ENCODE measurements around the gene ANXA5. TPM values are rescaled to one million over a fixed set of nuclear protein-coding genes. Genes with fewer than 3 reads are reported as not detected.
"Not testable (repeated sequence)": the region's sequence is repeated elsewhere in the genome, so short reads cannot be mapped to it uniquely, and the experiment has no call there.

Gene ANXA5
- total and polyA plus RNA-seq, 4 experiments from 2014 or later = 70.7 to 316 (median 139) TPM

GRCh38 chr4:121674191-121674590 is 22.6 kb downstream of the ANXA5 start:
- Histone ChIP-seq H3K27me3 (ENCODE audit: insufficient read depth, low read length) (no peaks in the 10 kb centered on the region), H3K4me1 (ENCODE audit: insufficient read depth, low read length) (no peaks in the 10 kb centered on the region), H3K9me3 (ENCODE audit: control insufficient read depth in 1 of 2, low read length in 2 of 2) (no peaks in the 10 kb centered on the region), H3K27ac (ENCODE audit: low read depth, low read length) (no peak overlapping the region), H3K36me3 (ENCODE audit: insufficient read depth, low read length) (peaks cover 44% of the 10 kb centered on the region), H3K4me3 (ENCODE audit: low read length in 2 of 2) (no peak overlapping the region)
- Mint-ChIP-seq H3K27me3 (no peaks in the 10 kb centered on the region), H3K9me3 (no peaks in the 10 kb centered on the region), H3K4me3 (no peak overlapping the region), H3K36me3 (peaks cover 48 to 74% of the 10 kb centered on the region in 2 donors), H3K27ac (no peak overlapping the region), H3K4me1 (peaks cover 0 to under 1% (median 0%) of the 10 kb centered on the region in 4 donors)
- POLR2A ChIA-PET (ENCODE audit: partially characterized antibody) = no interaction called here
- no peak for DNase-seq
- intact Hi-C loops (cut with micrococcal nuclease) = no loop called here
- CTCF ChIA-PET (ENCODE audit: partially characterized antibody) = no interaction called here

- Histone ChIP-seq H3K36me3 (ENCODE audit: insufficient read depth, low read length) (peaks cover 39% of the 10 kb centered on the region), H3K4me1 (ENCODE audit: insufficient read depth, low read length) (no peaks in the 10 kb centered on the region), H3K4me3 (ENCODE audit: low read length in 2 of 2) (no peak overlapping the region), H3K9me3 (ENCODE audit: control insufficient read depth in 1 of 2, low read length in 2 of 2) (no peaks in the 10 kb centered on the region), H3K27ac (ENCODE audit: low read depth, low read length) (no peak overlapping the region), H3K27me3 (ENCODE audit: insufficient read depth, low read length) (no peaks in the 10 kb centered on the region)
- Mint-ChIP-seq H3K4me3 (no peak overlapping the region), H3K36me3 (peaks cover 59 to 64% of the 10 kb centered on the region in 2 donors), H3K9me3 (no peaks in the 10 kb centered on the region), H3K4me1 (no peaks in the 10 kb centered on the region), H3K27ac (peak overlapping the region in 1 of 7 donors; percentile 20), H3K27me3 (no peaks in the 10 kb centered on the region)
- no peak for DNase-seq
- intact Hi-C loops (cut with micrococcal nuclease) = no loop called here
- POLR2A ChIA-PET (ENCODE audit: partially characterized antibody) = no interaction called here
- CTCF ChIA-PET (ENCODE audit: partially characterized antibody) = no interaction called here
Measured at GRCh38 chr4:121669163-121669550, 27.6 kb downstream of the ANXA5 start.

- intact Hi-C loops (cut with micrococcal nuclease) = no loop called here
- H3K4me1 Mint-ChIP-seq = no peaks in the 10 kb centered on the region
- CTCF ChIA-PET (ENCODE audit: partially characterized antibody) = no interaction called here
- H3K36me3 Mint-ChIP-seq = peaks cover 59 to 70% of the 10 kb centered on the region in 2 donors
- Histone ChIP-seq H3K27me3 (ENCODE audit: insufficient read depth, low read length) (no peaks in the 10 kb centered on the region), H3K4me3 (ENCODE audit: low read length in 2 of 2) (no peak overlapping the region), H3K27ac (ENCODE audit: low read depth, low read length) (no peak overlapping the region), H3K36me3 (ENCODE audit: insufficient read depth, low read length) (peaks cover 39% of the 10 kb centered on the region), H3K9me3 (ENCODE audit: control insufficient read depth in 1 of 2, low read length in 2 of 2) (no peaks in the 10 kb centered on the region), H3K4me1 (ENCODE audit: insufficient read depth, low read length) (no peaks in the 10 kb centered on the region)
- H3K27ac Mint-ChIP-seq = peak overlapping the region in 1 of 7 donors; percentile 20
- no peak for DNase-seq
- no peak overlapping the region for H3K4me3 Mint-ChIP-seq
- POLR2A ChIA-PET (ENCODE audit: partially characterized antibody) = no interaction called here
- H3K27me3 Mint-ChIP-seq = no peaks in the 10 kb centered on the region
- H3K9me3 Mint-ChIP-seq = no peaks in the 10 kb centered on the region
Measured at GRCh38 chr4:121668368-121669162, 28.2 kb downstream of the ANXA5 start.

- Histone ChIP-seq H3K36me3 (ENCODE audit: insufficient read depth, low read length) (peaks cover 27% of the 10 kb centered on the region), H3K4me1 (ENCODE audit: insufficient read depth, low read length) (no peaks in the 10 kb centered on the region), H3K27ac (ENCODE audit: low read depth, low read length) (no peak overlapping the region), H3K9me3 (ENCODE audit: control insufficient read depth in 1 of 2, low read length in 2 of 2) (no peaks in the 10 kb centered on the region), H3K27me3 (ENCODE audit: insufficient read depth, low read length) (no peaks in the 10 kb centered on the region), H3K4me3 (ENCODE audit: low read length in 2 of 2) (no peak overlapping the region)
- Mint-ChIP-seq H3K27ac (peak overlapping the region in 2 of 7 donors; percentile 26 to 68), H3K4me1 (no peaks in the 10 kb centered on the region), H3K36me3 (peaks cover 43 to 64% of the 10 kb centered on the region in 2 donors), H3K9me3 (peaks cover 0 to 2% (median 0%) of the 10 kb centered on the region in 8 donors), H3K4me3 (no peak overlapping the region), H3K27me3 (no peaks in the 10 kb centered on the region)
- DNase-seq = no peak
- intact Hi-C loops (cut with micrococcal nuclease) = no loop called here
- CTCF ChIA-PET (ENCODE audit: partially characterized antibody) = interaction anchor here (1.2 kb wide), 1 partner anchor 15 kb away, joined by 4 read pairs; no protein-coding TSS in a partner anchor
- POLR2A ChIA-PET (ENCODE audit: partially characterized antibody) = no interaction called here
Measured at GRCh38 chr4:121666091-121666679, 30.6 kb downstream of the ANXA5 start.

- intact Hi-C loops (cut with micrococcal nuclease) = no loop called here
- Histone ChIP-seq H3K27me3 (ENCODE audit: insufficient read depth, low read length) (no peaks in the 10 kb centered on the region), H3K9me3 (ENCODE audit: control insufficient read depth in 1 of 2, low read length in 2 of 2) (no peaks in the 10 kb centered on the region), H3K36me3 (ENCODE audit: insufficient read depth, low read length) (peaks cover 24% of the 10 kb centered on the region), H3K4me1 (ENCODE audit: insufficient read depth, low read length) (no peaks in the 10 kb centered on the region), H3K27ac (ENCODE audit: low read depth, low read length) (no peak overlapping the region), H3K4me3 (ENCODE audit: low read length in 2 of 2) (no peak overlapping the region)
- H3K4me3 Mint-ChIP-seq = no peak overlapping the region
- DNase-seq = no peak
- no peak overlapping the region for H3K27ac Mint-ChIP-seq
- H3K4me1 Mint-ChIP-seq = peaks cover 0 to 5% (median 0%) of the 10 kb centered on the region in 4 donors
- H3K27me3 Mint-ChIP-seq = no peaks in the 10 kb centered on the region
- CTCF ChIA-PET (ENCODE audit: partially characterized antibody) = no interaction called here
- POLR2A ChIA-PET (ENCODE audit: partially characterized antibody) = no interaction called here
- H3K36me3 Mint-ChIP-seq = peaks cover 39 to 62% of the 10 kb centered on the region in 2 donors
- H3K9me3 Mint-ChIP-seq = peaks cover 0 to 2% (median 0%) of the 10 kb centered on the region in 8 donors
Measured at GRCh38 chr4:121665371-121665770, 31.4 kb downstream of the ANXA5 start.

- Histone ChIP-seq H3K4me1 (ENCODE audit: insufficient read depth, low read length) (no peaks in the 10 kb centered on the region), H3K27me3 (ENCODE audit: insufficient read depth, low read length) (no peaks in the 10 kb centered on the region), H3K4me3 (ENCODE audit: low read length in 2 of 2) (no peak overlapping the region), H3K9me3 (ENCODE audit: control insufficient read depth in 1 of 2, low read length in 2 of 2) (no peaks in the 10 kb centered on the region), H3K36me3 (ENCODE audit: insufficient read depth, low read length) (no peaks in the 10 kb centered on the region), H3K27ac (ENCODE audit: low read depth, low read length) (no peak overlapping the region)
- ChIA-PET POLR2A (ENCODE audit: partially characterized antibody) (no interaction called here), CTCF (ENCODE audit: partially characterized antibody) (no interaction called here)
- no peak overlapping the region for H3K4me3 Mint-ChIP-seq
- H3K4me1 Mint-ChIP-seq = peaks cover 0 to 6% (median 0%) of the 10 kb centered on the region in 4 donors
- peaks cover 0 to 2% (median 0%) of the 10 kb centered on the region in 8 donors for H3K9me3 Mint-ChIP-seq
- peaks cover 13 to 35% of the 10 kb centered on the region in 2 donors for H3K36me3 Mint-ChIP-seq
- H3K27me3 Mint-ChIP-seq = no peaks in the 10 kb centered on the region
- no peak overlapping the region for H3K27ac Mint-ChIP-seq
- no peak for DNase-seq
- intact Hi-C loops (cut with micrococcal nuclease) = no loop called here
Measured at GRCh38 chr4:121662225-121662624, 34.6 kb downstream of the ANXA5 start.

GRCh38 chr4:121660175-121660933 is 36.4 kb downstream of the ANXA5 start:
- H3K36me3 ChIP-seq (ENCODE audit: insufficient read depth, low read length); CTCF ChIA-PET (ENCODE audit: partially characterized antibody); H3K4me3 ChIP-seq (ENCODE audit: low read length in 2 of 2); H3K27me3 Mint-ChIP-seq; intact Hi-C loops (cut with micrococcal nuclease); H3K4me3 Mint-ChIP-seq; H3K9me3 ChIP-seq (ENCODE audit: control insufficient read depth in 1 of 2, low read length in 2 of 2); H3K4me1 ChIP-seq (ENCODE audit: insufficient read depth, low read length); H3K27ac ChIP-seq (ENCODE audit: low read depth, low read length); H3K9me3 Mint-ChIP-seq; H3K27me3 ChIP-seq (ENCODE audit: insufficient read depth, low read length); H3K4me1 Mint-ChIP-seq; POLR2A ChIA-PET (ENCODE audit: partially characterized antibody); DNase-seq; H3K27ac Mint-ChIP-seq: not testable (repeated sequence)
- H3K36me3 Mint-ChIP-seq = peaks cover 5 to 25% of the 10 kb centered on the region in 2 donors

Measured in CD4-positive, alpha-beta memory T cell (primary cell).